ENCODE measurements around the gene SYNE1.

Gene SYNE1

DNA sequence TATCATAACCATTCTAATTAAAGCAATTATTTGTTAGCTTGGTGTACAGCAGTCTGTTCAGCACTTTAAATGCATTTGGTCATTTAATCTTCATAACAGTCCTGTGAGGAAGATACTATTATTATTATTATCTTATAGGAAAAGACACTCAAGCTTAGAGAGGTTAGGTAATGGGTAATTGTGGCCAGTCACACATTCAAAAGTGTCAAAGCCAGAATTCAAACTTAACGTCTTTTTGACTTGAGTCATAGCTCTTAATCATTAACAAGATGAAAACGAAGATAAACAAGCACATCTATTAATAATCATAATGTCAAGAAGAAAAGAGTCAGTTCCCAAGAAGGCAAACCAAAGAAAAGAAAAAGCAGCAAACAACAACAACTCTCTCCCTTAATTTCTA, 251.0 kb downstream of the SYNE1 start:
- H3K27me3 ChIP-seq (replicated peaks; ENCODE audit: control insufficient read depth, insufficient read depth, low read length), result no peaks in the 10 kb centered on the region
- DNase-seq (ENCODE audit: low read depth), result no peak
- H3K4me1 ChIP-seq (ENCODE audit: control insufficient read depth, insufficient read depth, low read length), result peaks cover 25% of the 10 kb centered on the region
- no peaks in the 10 kb centered on the region for H3K9me3 ChIP-seq (ENCODE audit: control insufficient read depth, low read length)
- H3K9ac ChIP-seq (ENCODE audit: low read length), result no peak overlapping the region
- no peak overlapping the region for H3K4me3 ChIP-seq (ENCODE audit: low read length)
- peaks cover 3% of the 10 kb centered on the region for H3K36me3 ChIP-seq (ENCODE audit: control insufficient read depth, insufficient read depth, low read length, severe bottlenecking)

DNA sequence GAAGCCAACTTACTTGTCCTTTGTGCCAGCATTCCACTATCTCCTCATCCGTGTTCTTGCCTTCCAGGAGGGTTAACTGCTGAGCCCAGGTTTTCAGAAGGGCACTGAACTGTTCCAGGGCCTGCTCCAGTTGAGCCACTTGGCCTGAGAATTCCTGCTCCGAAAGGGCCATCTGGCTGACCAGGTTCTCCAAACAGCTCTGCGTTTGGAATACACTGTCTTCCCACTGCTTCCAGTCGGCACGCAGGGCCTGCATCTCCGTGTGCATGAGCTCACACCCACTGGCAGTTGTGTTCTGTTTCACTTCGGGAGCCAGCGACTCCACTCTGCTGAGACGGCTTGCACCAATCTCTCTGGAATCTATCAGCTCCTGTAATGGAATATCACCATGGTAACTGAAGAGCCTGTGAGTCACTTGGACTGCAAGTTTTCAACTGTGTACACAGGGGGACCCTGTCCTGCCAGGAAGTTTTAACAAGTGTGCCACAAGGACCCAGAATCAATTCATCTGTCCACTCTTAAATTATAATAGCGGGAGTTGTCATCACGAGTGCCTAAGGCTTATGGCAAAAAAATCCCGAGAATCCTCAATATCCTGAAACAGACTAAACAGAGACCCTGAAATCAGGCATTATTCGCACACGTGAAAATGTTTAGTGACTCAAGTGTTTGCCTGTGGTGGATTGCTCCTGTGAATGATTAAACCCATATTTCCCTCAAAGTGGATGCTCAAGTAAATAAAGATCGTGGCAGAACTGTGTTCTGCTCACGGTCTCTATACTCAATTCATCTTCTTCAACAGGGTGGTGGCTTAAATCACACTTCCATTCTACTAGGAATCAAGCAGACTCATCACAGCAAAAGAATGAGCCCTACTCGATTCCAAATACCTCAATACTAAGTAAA, 255.9 kb downstream of the SYNE1 start:
- Histone ChIP-seq H3K27me3 (replicated peaks; ENCODE audit: control insufficient read depth, insufficient read depth, low read length) (no peaks in the 10 kb centered on the region), H3K4me3 (ENCODE audit: low read length) (peak overlapping the region; percentile 89), H3K4me1 (ENCODE audit: control insufficient read depth, insufficient read depth, low read length) (peaks cover 28% of the 10 kb centered on the region), H3K36me3 (ENCODE audit: control insufficient read depth, insufficient read depth, low read length, severe bottlenecking) (peaks cover 5% of the 10 kb centered on the region), H3K9ac (ENCODE audit: low read length) (peak overlapping the region; percentile 91), H3K9me3 (ENCODE audit: control insufficient read depth, low read length) (no peaks in the 10 kb centered on the region)
- peak; percentile 97 for DNase-seq (ENCODE audit: low read depth)

DNA sequence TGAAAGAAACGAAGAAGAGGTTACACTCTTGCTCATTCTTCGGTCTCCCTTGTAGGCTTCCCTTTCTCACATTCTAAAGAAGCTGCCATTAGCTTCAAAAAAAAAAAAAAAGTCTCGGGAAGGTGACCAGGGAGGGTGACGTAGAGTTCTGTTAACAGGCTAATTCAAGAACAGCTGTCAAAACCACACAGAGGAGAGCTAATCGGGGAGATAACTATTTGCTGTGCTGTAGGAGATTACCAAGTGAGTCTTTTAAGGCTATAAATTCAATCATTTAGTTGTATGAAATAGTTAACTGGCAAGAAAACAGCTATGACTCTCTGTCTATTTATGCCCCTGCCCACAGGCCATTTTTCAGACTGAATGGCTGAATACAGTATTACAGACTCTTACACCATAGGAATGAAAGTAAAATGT, 256.8 kb downstream of the SYNE1 start:
- peaks cover 13% of the 10 kb centered on the region for H3K36me3 ChIP-seq (ENCODE audit: control insufficient read depth, insufficient read depth, low read length, severe bottlenecking)
- peak overlapping the region; percentile 89 for H3K4me3 ChIP-seq (ENCODE audit: low read length)
- DNase-seq (ENCODE audit: low read depth), result peak; percentile 87
- peaks cover 28% of the 10 kb centered on the region for H3K4me1 ChIP-seq (ENCODE audit: control insufficient read depth, insufficient read depth, low read length)
- H3K9me3 ChIP-seq (ENCODE audit: control insufficient read depth, low read length), result no peaks in the 10 kb centered on the region
- peak overlapping the region; percentile 91 for H3K9ac ChIP-seq (ENCODE audit: low read length)
- H3K27me3 ChIP-seq (replicated peaks; ENCODE audit: control insufficient read depth, insufficient read depth, low read length), result no peaks in the 10 kb centered on the region

DNA sequence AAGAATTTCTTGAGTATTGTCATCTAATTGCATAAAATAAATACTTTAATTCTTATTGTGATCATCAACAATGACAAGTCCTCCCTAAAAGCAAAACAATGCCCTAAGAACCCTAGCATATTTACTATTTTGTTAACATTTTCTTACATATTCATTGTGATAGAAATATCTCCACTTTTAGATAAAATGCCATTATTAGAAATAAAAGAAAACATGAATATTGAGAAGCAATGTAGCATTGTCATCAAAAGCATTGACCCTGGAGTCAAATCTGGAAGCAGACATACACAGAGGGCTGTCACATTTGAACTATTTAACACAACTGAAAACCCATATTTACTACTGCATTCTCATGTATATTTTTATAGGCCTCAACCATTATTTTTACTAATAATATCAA, 257.7 kb downstream of the SYNE1 start:
- Histone ChIP-seq H3K4me1 (ENCODE audit: control insufficient read depth, insufficient read depth, low read length) (peaks cover 28% of the 10 kb centered on the region), H3K9me3 (ENCODE audit: control insufficient read depth, low read length) (no peaks in the 10 kb centered on the region), H3K36me3 (ENCODE audit: control insufficient read depth, insufficient read depth, low read length, severe bottlenecking) (peaks cover 17% of the 10 kb centered on the region), H3K9ac (ENCODE audit: low read length) (peak overlapping the region; percentile 91), H3K4me3 (ENCODE audit: low read length) (peak overlapping the region; percentile 89), H3K27me3 (replicated peaks; ENCODE audit: control insufficient read depth, insufficient read depth, low read length) (no peaks in the 10 kb centered on the region)
- DNase-seq (ENCODE audit: low read depth), result no peak

DNA sequence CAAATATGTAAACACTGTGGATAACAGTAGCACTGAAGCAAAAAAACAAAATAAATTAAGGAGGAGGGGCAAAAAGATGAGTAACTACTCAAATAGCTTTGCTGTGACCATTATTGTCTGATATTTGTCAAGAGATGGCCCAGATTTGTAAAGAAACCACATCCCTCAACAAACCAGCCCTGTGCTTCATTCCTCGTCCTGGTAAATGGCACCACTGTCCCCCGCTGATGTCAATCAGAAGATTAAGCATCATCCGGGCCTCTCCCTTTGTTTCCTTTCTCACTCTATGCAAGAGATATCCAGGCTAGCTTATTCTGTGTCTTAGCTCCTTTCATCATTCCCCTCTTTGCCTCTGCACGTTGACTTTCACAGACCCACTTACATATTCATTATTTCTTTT, 259.0 kb downstream of the SYNE1 start:
- Histone ChIP-seq H3K27me3 (replicated peaks; ENCODE audit: control insufficient read depth, insufficient read depth, low read length) (no peaks in the 10 kb centered on the region), H3K4me3 (ENCODE audit: low read length) (peak overlapping the region; percentile 89), H3K36me3 (ENCODE audit: control insufficient read depth, insufficient read depth, low read length, severe bottlenecking) (peaks cover 26% of the 10 kb centered on the region), H3K9ac (ENCODE audit: low read length) (peak overlapping the region; percentile 91), H3K9me3 (ENCODE audit: control insufficient read depth, low read length) (no peaks in the 10 kb centered on the region), H3K4me1 (ENCODE audit: control insufficient read depth, insufficient read depth, low read length) (peaks cover 28% of the 10 kb centered on the region)
- DNase-seq (ENCODE audit: low read depth), result peak; percentile 62

DNA sequence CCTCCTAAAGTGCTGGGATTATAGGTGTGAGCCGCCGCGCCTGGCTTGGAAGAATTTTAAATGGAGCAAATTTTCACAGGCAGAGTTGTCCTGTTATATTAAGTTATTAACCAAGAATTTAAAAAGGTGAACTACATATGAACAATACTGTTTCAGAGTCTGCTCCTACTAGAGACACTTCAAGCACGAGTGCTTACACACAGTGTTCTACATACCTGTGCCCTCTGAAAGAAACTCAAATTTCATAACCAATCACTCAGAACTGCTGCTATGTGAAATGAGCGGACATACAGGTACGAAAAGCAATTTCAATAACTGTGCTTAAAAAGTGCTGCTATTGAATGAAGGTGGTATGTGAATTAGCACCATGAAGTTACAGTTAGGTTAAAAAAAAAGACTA, 262.0 kb downstream of the SYNE1 start:
- DNase-seq (ENCODE audit: low read depth), result no peak
- peaks cover 49% of the 10 kb centered on the region for H3K36me3 ChIP-seq (ENCODE audit: control insufficient read depth, insufficient read depth, low read length, severe bottlenecking)
- no peak overlapping the region for H3K4me3 ChIP-seq (ENCODE audit: low read length)
- no peak overlapping the region for H3K9ac ChIP-seq (ENCODE audit: low read length)
- no peaks in the 10 kb centered on the region for H3K9me3 ChIP-seq (ENCODE audit: control insufficient read depth, low read length)
- H3K4me1 ChIP-seq (ENCODE audit: control insufficient read depth, insufficient read depth, low read length), result peaks cover 18% of the 10 kb centered on the region
- H3K27me3 ChIP-seq (replicated peaks; ENCODE audit: control insufficient read depth, insufficient read depth, low read length), result no peaks in the 10 kb centered on the region

DNA sequence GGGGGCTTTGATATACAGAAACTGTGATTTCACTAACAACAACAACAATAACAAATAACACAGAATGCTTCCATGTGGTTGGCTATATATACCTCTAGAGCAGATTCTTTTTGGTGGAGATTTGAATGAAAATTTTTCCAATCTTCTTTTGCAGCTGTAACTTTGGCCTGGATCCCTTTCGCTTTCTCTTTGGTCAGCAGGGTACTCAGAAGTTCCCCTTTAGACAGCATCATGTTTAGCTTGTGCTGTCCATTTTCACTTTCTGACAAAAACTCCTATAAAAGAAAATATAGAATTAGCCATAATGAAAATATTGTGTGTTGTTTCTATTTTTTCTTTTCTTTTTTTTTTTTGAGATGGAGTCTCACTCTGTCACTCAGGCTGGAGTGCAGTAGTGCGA, 264.2 kb downstream of the SYNE1 start:
- peaks cover 19% of the 10 kb centered on the region for H3K4me1 ChIP-seq (ENCODE audit: control insufficient read depth, insufficient read depth, low read length)
- no peak for DNase-seq (ENCODE audit: low read depth)
- H3K36me3 ChIP-seq (ENCODE audit: control insufficient read depth, insufficient read depth, low read length, severe bottlenecking), result peaks cover 52% of the 10 kb centered on the region
- no peaks in the 10 kb centered on the region for H3K27me3 ChIP-seq (replicated peaks; ENCODE audit: control insufficient read depth, insufficient read depth, low read length)
- no peak overlapping the region for H3K4me3 ChIP-seq (ENCODE audit: low read length)
- H3K9me3 ChIP-seq (ENCODE audit: control insufficient read depth, low read length), result no peaks in the 10 kb centered on the region
- H3K9ac ChIP-seq (ENCODE audit: low read length), result no peak overlapping the region

DNA sequence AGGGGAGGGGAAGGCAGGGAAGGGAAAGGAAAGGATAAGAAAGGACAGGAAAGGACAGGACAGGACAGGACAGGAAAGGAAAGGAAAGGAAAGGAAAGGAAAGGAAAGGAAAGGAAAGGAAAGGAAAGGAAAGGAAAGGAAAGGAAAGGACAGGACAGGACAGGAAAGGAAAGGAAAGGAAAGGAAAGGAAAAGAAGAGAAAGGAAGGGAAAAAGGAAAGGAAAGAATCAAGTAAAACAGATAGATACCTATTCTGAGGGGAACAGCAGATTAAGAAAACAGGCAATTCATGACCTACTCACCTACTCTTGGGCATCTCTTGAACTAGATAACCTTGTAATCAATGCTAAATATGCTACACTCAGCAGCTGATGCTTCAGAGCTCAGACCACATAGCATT, 265.4 kb downstream of the SYNE1 start:
- Histone ChIP-seq H3K36me3 (ENCODE audit: control insufficient read depth, insufficient read depth, low read length, severe bottlenecking) (peaks cover 59% of the 10 kb centered on the region), H3K9me3 (ENCODE audit: control insufficient read depth, low read length) (no peaks in the 10 kb centered on the region), H3K4me1 (ENCODE audit: control insufficient read depth, insufficient read depth, low read length) (peaks cover 18% of the 10 kb centered on the region), H3K27me3 (replicated peaks; ENCODE audit: control insufficient read depth, insufficient read depth, low read length) (no peaks in the 10 kb centered on the region), H3K4me3 (ENCODE audit: low read length) (no peak overlapping the region), H3K9ac (ENCODE audit: low read length) (no peak overlapping the region)
- DNase-seq (ENCODE audit: low read depth), result no peak

DNA sequence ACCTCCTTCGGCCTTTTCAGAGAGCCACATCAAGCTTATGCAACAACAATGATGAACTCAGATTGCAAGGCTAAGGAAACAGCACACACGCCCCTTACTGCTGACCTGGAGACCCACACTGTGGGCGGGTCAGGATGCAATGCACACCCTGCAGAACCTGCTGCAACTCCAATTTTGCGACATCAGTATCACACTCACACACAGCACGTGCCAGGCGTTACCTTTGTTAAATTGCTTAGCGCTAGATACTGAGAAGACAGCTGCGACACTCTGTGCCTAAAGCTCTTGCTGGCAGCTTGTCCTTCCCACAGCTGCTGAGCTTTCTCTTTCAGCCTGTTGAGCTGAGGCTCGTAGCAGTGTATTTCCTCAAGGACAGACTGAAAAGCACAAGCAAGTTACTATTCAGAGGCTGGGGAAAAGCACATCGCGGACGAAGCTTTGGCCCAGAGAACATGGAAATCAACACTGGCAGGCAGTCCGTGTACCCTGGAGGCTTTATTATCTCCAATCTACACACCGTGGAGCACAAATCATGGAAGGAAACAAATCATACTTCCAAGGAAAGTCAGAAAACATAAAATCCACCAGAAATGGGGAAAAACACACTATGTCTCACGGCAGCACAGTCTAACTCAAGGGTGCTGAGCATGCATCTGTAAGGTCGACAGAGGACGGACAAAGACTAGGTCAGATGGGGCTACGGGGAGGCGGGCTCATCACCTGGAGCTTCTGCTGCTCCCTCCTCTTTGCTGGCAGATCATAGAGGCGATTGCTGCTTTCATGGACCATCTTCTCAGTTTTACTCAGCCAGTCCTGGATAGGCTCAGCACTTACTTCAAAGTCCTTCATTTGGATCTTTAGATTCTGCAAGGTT, 268.2 kb downstream of the SYNE1 start:
- no peak for DNase-seq (ENCODE audit: low read depth)
- Histone ChIP-seq H3K27me3 (replicated peaks; ENCODE audit: control insufficient read depth, insufficient read depth, low read length) (no peaks in the 10 kb centered on the region), H3K9me3 (ENCODE audit: control insufficient read depth, low read length) (no peaks in the 10 kb centered on the region), H3K4me1 (ENCODE audit: control insufficient read depth, insufficient read depth, low read length) (peaks cover 18% of the 10 kb centered on the region), H3K9ac (ENCODE audit: low read length) (peak overlapping the region; percentile 35), H3K36me3 (ENCODE audit: control insufficient read depth, insufficient read depth, low read length, severe bottlenecking) (peaks cover 63% of the 10 kb centered on the region), H3K4me3 (ENCODE audit: low read length) (peak overlapping the region; percentile 59)

DNA sequence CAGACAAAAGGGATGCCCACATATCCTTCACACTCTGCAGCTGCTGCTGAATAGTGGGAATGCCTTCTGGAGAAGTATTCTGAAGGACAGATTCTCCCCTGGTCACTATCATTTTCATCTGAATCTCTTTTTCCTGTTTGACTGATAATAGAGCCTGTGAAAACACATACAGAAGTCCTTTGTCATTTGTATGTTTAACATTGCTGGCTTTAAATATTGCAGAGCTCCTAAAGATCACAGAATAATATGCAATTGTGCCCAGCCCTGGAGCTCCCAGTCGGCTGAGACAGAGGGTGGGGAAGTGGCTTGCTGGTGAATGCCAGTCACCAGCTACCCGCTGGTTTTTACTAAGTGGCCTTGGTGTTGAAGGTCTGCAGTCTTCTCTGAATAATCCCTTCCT, 272.3 kb downstream of the SYNE1 start:
- no peaks in the 10 kb centered on the region for H3K27me3 ChIP-seq (replicated peaks; ENCODE audit: control insufficient read depth, insufficient read depth, low read length)
- DNase-seq (ENCODE audit: low read depth), result no peak
- no peak overlapping the region for H3K4me3 ChIP-seq (ENCODE audit: low read length)
- H3K4me1 ChIP-seq (ENCODE audit: control insufficient read depth, insufficient read depth, low read length), result peaks cover 18% of the 10 kb centered on the region
- no peaks in the 10 kb centered on the region for H3K9me3 ChIP-seq (ENCODE audit: control insufficient read depth, low read length)
- H3K36me3 ChIP-seq (ENCODE audit: control insufficient read depth, insufficient read depth, low read length, severe bottlenecking), result peaks cover 64% of the 10 kb centered on the region
- H3K9ac ChIP-seq (ENCODE audit: low read length), result no peak overlapping the region

DNA sequence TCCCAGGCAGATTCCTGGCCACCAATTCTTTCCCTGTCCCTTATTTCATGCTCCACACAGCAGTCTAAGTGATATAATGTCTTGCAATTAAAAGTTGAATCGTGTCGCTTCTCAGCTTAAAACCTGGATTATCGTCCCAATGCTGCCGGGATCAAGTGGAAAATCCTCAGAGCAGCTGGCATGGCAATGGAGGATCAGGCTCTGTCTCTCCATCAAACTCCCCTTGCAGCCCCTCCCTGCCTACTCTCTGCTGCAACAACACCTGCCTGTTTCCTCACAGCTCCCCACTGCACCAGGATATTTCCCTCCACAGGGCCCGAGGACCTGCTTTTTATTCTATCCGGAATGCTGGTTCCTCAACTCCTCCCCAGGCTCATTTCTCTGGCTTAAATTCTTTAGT, 277.1 kb downstream of the SYNE1 start:
- Histone ChIP-seq H3K9me3 (ENCODE audit: control insufficient read depth, low read length) (no peaks in the 10 kb centered on the region), H3K36me3 (ENCODE audit: control insufficient read depth, insufficient read depth, low read length, severe bottlenecking) (peaks cover 85% of the 10 kb centered on the region), H3K4me1 (ENCODE audit: control insufficient read depth, insufficient read depth, low read length) (peaks cover 4% of the 10 kb centered on the region), H3K27me3 (replicated peaks; ENCODE audit: control insufficient read depth, insufficient read depth, low read length) (no peaks in the 10 kb centered on the region), H3K9ac (ENCODE audit: low read length) (no peak overlapping the region), H3K4me3 (ENCODE audit: low read length) (no peak overlapping the region)
- no peak for DNase-seq (ENCODE audit: low read depth)

All from adipocyte (in vitro differentiated cells).